Ovary (tissue), 3 donors: ENCODE results near the gene IL9.

Experiments used
- CTCF ChIP-seq, 3 donors: fragments of 450-650 bp in 2 of 3; fragments of 200-600 bp in 1 of 3; IDR thresholded peaks; one replicate each; pipeline versions ENCODE4 v1.5.1 to v1.8.0; 2016 to 2022; ENCODE audit warnings: antibody characterized with exemption in 3 of 3, mild to moderate bottlenecking in 1 of 3
- POLR2A ChIP-seq: fragments of 450-650 bp; IDR thresholded peaks from one replicate; pipeline ENCODE4 v1.6.1; 2017; ENCODE audit warnings: antibody characterized with exemption, mild to moderate bottlenecking, moderate library complexity
- donor health status: DM: no; HTN: no; CAD: no.

- no peak for TF ChIP-seq POLR2A
- no peak for TF ChIP-seq CTCF (IDR thresholded peaks at IDR 0.05)
Observed at GRCh38 chr5:135930029-135930948, 34.6 kb upstream of the IL9 start.
